ENCODE results near the gene CYLD.
A peak's percentile ranks its signal among the peaks of the same experiment; 100 is the strongest.

Gene CYLD

GRCh38 chr16:50739031-50739430 is 2.9 kb upstream of the CYLD start:
- no peak for DNase-seq (ENCODE audit: low read depth)
- no peak overlapping the region for H3K4me3 ChIP-seq (ENCODE audit: low read length)
- no peak for TF ChIP-seq CTCF (IDR thresholded peaks at IDR 0.05; ENCODE audit: insufficient read depth, low read depth, low read length, missing control alignments)

GRCh38 chr16:50740736-50741135 is 1.1 kb upstream of the CYLD start:
- peak; percentile 42 for DNase-seq (ENCODE audit: low read depth)
- H3K4me3 ChIP-seq (ENCODE audit: low read length): peak overlapping the region; percentile 47
- TF ChIP-seq CTCF (IDR thresholded peaks at IDR 0.05; ENCODE audit: insufficient read depth, low read depth, low read length, missing control alignments): no peak

GRCh38 chr16:50741225-50741780 is 583 bp upstream of the CYLD start:
- TF ChIP-seq CTCF (IDR thresholded peaks at IDR 0.05; ENCODE audit: insufficient read depth, low read depth, low read length, missing control alignments): no peak
- peak overlapping the region; percentile 47 for H3K4me3 ChIP-seq (ENCODE audit: low read length)
- peak; percentile 62 for DNase-seq (ENCODE audit: low read depth)

DNA sequence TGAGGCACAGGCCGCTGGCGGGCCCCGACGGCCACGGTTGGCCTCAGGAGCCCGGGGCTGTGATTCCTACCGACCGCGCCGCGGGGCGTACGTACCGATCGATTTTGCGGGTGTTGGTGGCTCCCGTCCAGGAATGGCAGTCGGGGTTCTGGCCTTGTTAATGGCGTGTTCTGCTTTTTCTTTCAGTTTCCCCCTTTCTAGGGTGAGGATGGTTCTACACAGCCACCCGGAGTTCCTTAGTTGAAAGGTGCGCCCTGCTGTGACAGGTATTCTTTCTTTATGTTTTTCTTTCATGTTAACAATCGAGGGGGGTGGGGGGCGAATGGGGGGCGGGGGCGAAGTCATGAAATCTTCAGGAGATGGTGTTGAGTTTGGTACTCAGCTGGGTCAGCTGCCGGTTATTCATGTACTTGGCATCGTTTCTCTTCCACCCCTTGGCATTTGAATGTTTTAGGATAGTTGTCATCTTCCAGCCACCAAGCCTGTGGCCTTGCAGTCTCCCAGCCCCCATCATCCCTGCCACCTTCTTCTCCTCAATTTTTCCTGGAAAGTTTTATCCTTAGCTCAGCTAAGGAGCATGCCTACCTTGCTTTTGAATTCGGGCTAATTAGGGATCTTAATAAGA is 802 bp downstream of the CYLD start:
- H3K4me3 ChIP-seq (ENCODE audit: low read length): peak overlapping the region; percentile 71
- DNase-seq (ENCODE audit: low read depth): peak; percentile 55

GRCh38 chr16:50743581-50744225 is 1.8 kb downstream of the CYLD start:
- no peak for DNase-seq (ENCODE audit: low read depth)
- no peak overlapping the region for H3K4me3 ChIP-seq (ENCODE audit: low read length)
- TF ChIP-seq CTCF (IDR thresholded peaks at IDR 0.05; ENCODE audit: insufficient read depth, low read depth, low read length, missing control alignments): no peak

More for the DNA sequence above, 802 bp downstream of the CYLD start:
- no peak for TF ChIP-seq CTCF (IDR thresholded peaks at IDR 0.05; ENCODE audit: insufficient read depth, low read depth, low read length, missing control alignments)

GRCh38 chr16:50744881-50745280 is 3.0 kb downstream of the CYLD start:
- no peak overlapping the region for H3K4me3 ChIP-seq (ENCODE audit: low read length)
- peak; percentile 61 for DNase-seq (ENCODE audit: low read depth)

More at GRCh38 chr16:50744881-50745280, 3.0 kb downstream of the CYLD start:
- TF ChIP-seq CTCF (IDR thresholded peaks at IDR 0.05; ENCODE audit: insufficient read depth, low read depth, low read length, missing control alignments): no peak
